OCI-LY3 (cell line): ENCODE data around the gene CREB3L1.

Experiments used
- H2AFZ ChIP-seq: fragments of 200-600, 300-600 bp; shearing (Covaris generic); 2 replicates; pipeline ENCODE4 v1.6.0; 2014; ENCODE audit warnings: antibody characterized with exemption, low read depth, low read length
- H3K27ac ChIP-seq: fragments of 200-600, 300-600 bp; sonication (generic); 2 replicates; pipeline ENCODE4 v1.5.1; 2014; ENCODE audit warnings: mild to moderate bottlenecking, low read length, moderate library complexity, mixed read lengths
- H3K27me3 ChIP-seq: fragments of 200-600, 300-600 bp; sonication (generic); 2 replicates; pipeline ENCODE4 v1.6.1; 2014; ENCODE audit warnings: low read depth, low read length, mixed read lengths
- H3K36me3 ChIP-seq: fragments of 200-600, 300-600 bp; sonication (generic); replicated peaks from 2 replicates; pipeline ENCODE3; 2014; ENCODE audit warnings: low read depth, low read length, mixed read lengths
- H3K4me1 ChIP-seq: fragments of 300-600, 200-600 bp; sonication (generic); 2 replicates; pipeline ENCODE4 v1.6.1; 2014; ENCODE audit warnings: low read length, mixed read lengths
- H3K4me2 ChIP-seq: fragments of 200-600, 300-600 bp; sonication (generic); 2 replicates; pipeline ENCODE4 v1.6.1; 2014; ENCODE audit warnings: low read length, mixed read lengths
- H3K4me3 ChIP-seq: fragments of 300-600, 200-600 bp; sonication (generic); 2 replicates; pipeline ENCODE4 v1.5.1; 2014; ENCODE audit warnings: antibody characterized with exemption, mild to moderate bottlenecking, low read length, moderate library complexity
- H3K79me2 ChIP-seq: fragments of 300-600, 200-600 bp; shearing (Covaris generic); 2 replicates; pipeline ENCODE4 v1.6.1; 2014; ENCODE audit warnings: mild to moderate bottlenecking, low read length, mixed read lengths
- H3K9ac ChIP-seq: fragments of 300-600, 200-600 bp; shearing (Covaris generic); 2 replicates; pipeline ENCODE4 v1.6.0; 2014; ENCODE audit warnings: mild to moderate bottlenecking, low read length, moderate library complexity
- H3K9me3 ChIP-seq: fragments of 200-600, 300-600 bp; shearing (Covaris generic); 2 replicates; pipeline ENCODE4 v1.6.1; 2014; ENCODE audit warnings: low read length, mixed read lengths; ENCODE audit not compliant: insufficient read depth
- H4K20me1 ChIP-seq: fragments of 200-600, 300-600 bp; sonication (generic); 2 replicates; pipeline ENCODE4 v1.6.1; 2016; ENCODE audit warnings: low read length, mixed read lengths; ENCODE audit not compliant: insufficient read depth
- CTCF ChIP-seq: fragments of 200-600, 300-600 bp; sonication (generic); IDR thresholded peaks from 2 replicates; pipeline ENCODE4 v1.5.1; 2014; ENCODE audit warnings: antibody characterized with exemption, low read length, low read depth
- EZH2phosphoT487 ChIP-seq: fragments of 200-600 bp; shearing (Covaris generic); IDR thresholded peaks from 2 replicates; pipeline ENCODE4 v1.6.1; 2018; ENCODE audit warnings: antibody characterized with exemption, mixed run types, low read depth

CREB3L1 gene

GRCh38 chr11:46370253-46370652 lies 92.8 kb downstream of the CREB3L1 start:
- no peak overlapping the region for H3K4me2 ChIP-seq
- H3K27ac ChIP-seq, result no peak overlapping the region
- H4K20me1 ChIP-seq, result no peaks in the 10 kb centered on the region
- peaks cover 10% of the 10 kb centered on the region for H3K36me3 ChIP-seq
- H3K9me3 ChIP-seq, result no peaks in the 10 kb centered on the region
- no peak overlapping the region for H2AFZ ChIP-seq
- no peak overlapping the region for H3K4me3 ChIP-seq
- no peak for TF ChIP-seq CTCF
- TF ChIP-seq EZH2phosphoT487, result no peak
- H3K4me1 ChIP-seq, result no peaks in the 10 kb centered on the region
- no peaks in the 10 kb centered on the region for H3K27me3 ChIP-seq
- no peak overlapping the region for H3K9ac ChIP-seq
- H3K79me2 ChIP-seq, result no peaks in the 10 kb centered on the region
